ENCODE measurements around the gene DUSP3.

DNA sequence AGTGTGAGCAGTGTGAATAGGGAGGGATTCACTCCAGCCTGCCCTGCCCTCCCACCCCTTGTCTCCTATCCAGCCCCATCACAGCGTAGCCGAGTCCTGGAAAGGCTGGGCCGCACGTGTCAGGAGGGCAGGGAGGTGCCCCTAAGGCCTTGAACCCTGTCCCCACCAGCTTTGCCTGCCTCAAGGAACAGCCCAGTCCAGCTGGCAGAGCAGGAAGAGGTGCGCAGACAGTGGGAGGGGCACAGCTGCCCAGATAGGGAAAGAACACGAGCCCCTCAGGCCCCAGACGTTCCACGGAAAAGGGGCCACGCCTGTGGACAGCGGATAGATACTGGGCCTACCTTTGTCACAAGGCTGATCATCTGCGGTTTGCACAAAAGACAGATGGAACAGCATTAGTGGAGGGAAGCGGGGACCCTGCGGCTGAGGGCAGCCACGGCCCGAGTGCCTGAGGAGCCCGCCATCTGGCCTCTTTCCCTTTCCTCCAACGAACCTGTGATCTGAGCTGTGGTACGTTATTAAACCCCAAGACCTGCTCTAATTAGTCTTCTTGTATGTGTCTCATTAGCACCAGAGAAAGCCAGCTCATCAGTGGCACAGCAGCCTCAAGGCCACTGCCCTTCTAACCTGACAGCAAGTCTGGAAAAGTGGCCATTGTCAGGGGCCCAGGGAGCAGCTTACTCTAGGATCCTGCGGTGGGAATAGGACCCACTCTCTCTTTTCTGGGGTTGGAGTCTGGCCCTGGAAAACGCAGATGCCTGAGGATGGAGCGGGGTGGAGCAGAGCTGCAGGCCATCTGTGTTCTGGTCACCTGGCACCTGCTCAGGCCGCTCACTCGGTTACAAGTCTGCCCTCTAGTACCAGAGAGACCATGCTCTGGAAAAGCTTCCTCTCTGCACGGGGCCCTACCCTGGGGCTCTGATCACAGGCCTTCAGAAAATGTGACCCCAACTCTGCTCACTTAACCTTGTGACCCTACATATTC lies 37.9 kb upstream of the DUSP3 start:
- TF ChIP-seq CTCF (conservative IDR thresholded peaks at IDR 0.05; ENCODE audit: low read length) (no peak), EZH2phosphoT487 (IDR thresholded peaks at IDR 0.05; ENCODE audit: borderline replicate concordance, low read depth, low read length) (no peak)
